GM19324 (cell line): ENCODE measurements around the gene CYGB.

ENCODE experiments used
- ATAC-seq: cut with Tn5 transposase; IDR thresholded peaks from one replicate; pipeline ENCODE4 v1.9.1; 2021; ENCODE audit warnings: mild to moderate bottlenecking, moderate library complexity; ENCODE audit not compliant: unreplicated experiment, low FRiP score

The CYGB gene

GRCh38 chr17:76491271-76492122 lies 46.0 kb downstream of the CYGB start:
- no peak for ATAC-seq

GRCh38 chr17:76490112-76490710 lies 47.3 kb downstream of the CYGB start:
- ATAC-seq = no peak

DNA sequence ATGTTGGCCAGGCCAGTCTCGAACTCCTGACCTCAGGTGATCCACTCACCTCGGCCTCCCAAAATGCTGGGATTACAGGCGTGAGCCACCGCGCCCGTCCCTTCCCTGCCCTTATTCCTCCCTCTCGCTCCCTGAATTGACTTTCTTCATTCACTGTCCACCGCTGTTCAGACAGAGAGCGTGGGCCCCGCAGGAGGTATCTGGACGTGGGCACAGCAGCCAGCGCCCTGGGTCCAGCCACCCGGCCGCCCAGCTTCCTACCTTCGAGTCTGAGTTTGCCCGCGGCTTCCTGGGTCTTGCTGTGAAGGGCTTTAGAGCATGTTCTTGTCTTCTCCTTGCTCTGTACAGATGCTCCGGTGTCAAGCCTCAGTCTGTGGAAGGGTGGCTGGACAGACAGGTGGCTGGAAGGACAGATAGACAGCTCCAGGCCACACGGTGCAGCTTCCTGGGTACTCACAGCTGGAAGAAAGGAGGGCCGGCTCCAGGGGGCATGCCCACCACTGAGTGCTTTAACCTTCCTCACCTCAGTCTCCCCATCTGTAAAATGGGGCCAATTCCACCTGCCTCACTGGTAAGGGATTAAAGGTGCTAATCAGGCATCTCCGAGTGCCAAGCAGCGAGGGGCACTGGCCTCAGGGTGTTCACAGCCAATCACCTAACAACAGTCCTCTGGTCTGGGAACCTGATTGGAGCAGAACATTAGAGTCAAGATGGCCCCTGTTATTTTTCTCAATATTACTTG lies 49.9 kb downstream of the CYGB start:
- ATAC-seq = no peak

DNA sequence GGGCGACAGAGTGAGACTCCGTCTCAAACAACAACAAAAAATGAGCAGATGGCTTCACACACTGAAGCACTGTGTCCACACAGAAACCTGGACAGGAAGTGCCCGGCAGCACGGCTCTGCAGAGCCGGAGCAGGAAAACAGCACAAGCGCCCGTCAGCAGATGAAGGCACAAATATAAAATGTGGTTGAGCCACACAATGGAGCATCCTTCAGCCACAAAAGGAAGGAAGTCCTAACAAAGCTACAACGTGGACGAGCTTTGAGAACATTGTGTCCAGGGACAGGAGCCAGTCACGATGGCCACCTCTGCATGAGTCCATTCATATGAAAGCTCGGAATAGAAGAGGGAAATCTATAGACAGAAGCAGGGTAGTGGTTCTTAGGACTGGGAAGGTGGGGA lies 51.9 kb downstream of the CYGB start:
- no peak for ATAC-seq

GRCh38 chr17:76484228-76484725 lies 53.2 kb downstream of the CYGB start:
- no peak for ATAC-seq

DNA sequence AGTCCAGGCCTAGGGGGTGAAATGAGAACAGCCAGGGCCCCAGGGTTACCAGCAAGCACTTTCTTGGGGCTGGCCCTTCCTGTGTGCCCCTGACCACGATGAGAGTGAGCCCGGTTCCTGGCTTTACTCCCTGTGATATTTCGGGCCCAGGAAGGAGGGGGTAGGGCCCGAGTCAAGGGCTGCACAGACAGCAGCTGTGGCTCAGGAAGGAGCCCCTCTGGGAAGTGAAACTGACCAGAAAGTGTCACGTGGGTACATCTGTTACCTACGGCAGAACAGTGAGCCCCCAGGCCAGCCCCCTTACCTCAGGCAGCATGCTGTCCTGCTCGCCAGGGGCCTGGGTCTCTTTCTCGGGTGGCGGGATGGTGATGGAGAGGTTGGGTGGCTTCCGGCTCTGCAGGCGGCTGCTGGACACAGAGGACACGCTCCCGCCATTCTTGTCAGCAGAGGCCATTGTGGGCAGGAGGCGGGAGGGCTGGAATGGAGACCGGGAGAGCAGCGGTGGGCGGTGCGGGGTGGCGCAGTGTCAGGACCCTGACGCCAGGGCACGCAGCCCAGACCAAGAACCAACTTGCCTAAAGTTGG lies 56.3 kb downstream of the CYGB start:
- ATAC-seq = peak; percentile 67

- ATAC-seq = no peak
Observed at GRCh38 chr17:76480632-76481031, 56.9 kb downstream of the CYGB start.

DNA sequence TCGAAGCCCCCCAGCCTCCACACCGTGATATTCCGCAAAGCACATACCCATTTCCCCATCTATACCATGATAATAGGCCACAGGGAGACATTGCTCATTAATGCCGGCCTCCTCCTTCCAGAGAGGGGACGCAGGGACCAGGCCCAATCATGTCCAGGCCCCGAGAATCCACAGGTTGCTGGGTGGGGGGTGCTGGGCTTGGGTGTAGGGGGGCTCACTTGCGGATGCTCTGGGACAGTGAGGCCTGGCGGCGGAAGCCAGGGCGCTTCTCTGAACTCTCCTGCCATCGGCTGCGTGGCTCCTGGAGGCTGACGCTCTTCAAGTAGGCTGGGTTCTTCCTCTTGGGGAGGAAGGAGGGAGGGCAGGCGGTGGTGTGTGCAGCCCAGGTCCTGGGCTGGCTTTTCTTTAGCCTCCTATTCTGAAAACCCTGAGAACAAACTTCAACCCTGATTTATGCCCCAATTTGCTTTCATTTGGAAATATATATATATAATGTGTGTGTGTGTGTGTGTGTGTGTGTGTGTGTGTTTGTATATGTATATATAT lies 57.9 kb downstream of the CYGB start:
- ATAC-seq = no peak

DNA sequence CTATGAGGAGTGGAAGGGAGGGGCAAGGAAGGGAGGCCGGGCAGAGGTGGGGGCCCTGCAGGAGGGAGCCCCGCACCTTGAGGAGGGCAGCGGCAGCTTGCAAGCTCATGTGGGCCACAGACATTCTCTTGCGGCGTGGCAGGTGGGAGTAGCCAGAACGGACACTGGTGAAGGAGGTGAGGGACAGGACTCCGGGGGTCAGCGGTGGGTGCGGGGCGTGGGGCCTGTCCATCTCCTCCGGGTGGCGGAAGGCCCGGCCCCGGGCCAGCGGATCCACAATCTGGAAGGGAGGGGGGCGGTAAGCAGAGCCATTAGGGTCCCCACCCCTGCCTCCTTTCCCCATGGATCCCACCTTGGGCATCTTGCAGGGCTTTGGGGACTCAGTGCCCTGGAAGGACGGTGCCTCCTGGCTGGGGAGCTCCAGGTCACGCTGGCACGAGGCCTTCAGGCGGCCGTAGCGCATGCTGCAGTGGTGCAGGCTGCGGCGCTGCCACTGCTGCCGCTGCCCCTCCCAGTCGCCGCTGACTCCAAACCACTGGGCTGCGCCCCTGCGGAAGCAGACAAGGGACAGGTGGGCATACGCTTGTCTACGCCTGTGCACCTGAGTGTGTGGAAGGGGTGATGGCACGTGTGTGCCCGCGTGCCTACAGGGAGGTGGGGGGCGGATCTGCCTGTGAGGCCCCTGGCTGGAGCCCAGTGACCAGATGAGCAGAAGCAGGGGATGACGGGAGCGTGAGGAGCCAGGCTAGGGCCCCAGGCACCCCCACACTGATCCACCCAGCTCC lies 58.6 kb downstream of the CYGB start:
- no peak for ATAC-seq

GRCh38 chr17:76478097-76478496 lies 59.4 kb downstream of the CYGB start:
- ATAC-seq = no peak

DNA sequence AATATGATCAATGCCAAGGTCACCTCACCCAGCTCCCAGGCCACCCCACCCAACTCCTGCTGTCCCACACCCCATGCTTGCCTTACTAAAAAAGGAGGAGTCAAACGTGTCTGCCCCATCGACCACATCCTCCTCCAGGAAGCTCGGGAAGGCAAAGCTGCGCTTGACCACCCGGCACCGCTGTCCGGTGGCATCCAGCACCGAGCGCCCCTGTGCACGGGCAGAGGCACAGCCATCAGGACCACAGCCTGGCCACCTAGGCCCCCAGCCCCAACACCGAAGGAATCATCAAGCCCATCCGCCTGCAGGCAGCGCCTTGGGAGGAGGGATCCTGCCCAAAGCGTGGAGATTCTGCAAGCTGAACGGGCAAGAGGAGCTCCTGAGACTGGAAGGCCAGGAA lies 59.9 kb downstream of the CYGB start:
- no peak for ATAC-seq
